Right renal pelvis (tissue), 4 donors: ENCODE measurements around the gene SPATS2L. TPM values are rescaled to one million over a fixed set of nuclear protein-coding genes. Genes with fewer than 3 reads are reported as not detected.
"Not testable (repeated sequence)": the region's sequence is repeated elsewhere in the genome, so short reads cannot be mapped to it uniquely, and the experiment has no call there.

Experiments used
- DNase-seq, 4 donors: peaks; one replicate each; pipeline ENCODE4 v3.0.0-alpha.2; 2013; ENCODE audit warnings: low read depth in 4 of 4, low spot score in 3 of 4, missing footprints in 1 of 4
- polyA plus RNA-seq, 4 donors: library from polyadenylated mRNA; unstranded; fragments of 120-200 nt; gene quantifications; one replicate each; pipeline ENCODE4 v1.2.1, GENCODE V29; 2013; ENCODE audit not compliant: insufficient read length in 4 of 4

The SPATS2L gene
- polyA plus RNA-seq, 4 donors = 135 to 145 (median 142) TPM

DNA sequence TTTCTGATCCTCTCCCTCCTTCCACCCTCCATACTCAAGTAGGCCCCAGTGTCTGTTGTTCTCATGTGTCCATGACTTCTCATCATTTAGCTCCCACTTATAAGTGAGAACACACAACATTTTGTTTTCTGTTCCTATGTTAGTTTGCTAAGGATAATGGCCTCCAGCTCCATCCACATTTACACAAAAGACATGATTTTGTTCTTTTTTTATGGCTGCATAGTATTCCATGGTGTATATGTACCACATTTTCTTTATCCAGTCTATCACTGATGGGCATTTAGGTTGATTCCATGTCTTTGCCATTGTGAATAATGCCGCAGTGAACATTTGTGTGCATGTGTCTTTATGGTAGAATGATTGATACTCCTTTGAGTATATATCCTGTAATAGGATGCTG lies 37.7 kb downstream of the SPATS2L start:
- not testable (repeated sequence) for DNase-seq

DNA sequence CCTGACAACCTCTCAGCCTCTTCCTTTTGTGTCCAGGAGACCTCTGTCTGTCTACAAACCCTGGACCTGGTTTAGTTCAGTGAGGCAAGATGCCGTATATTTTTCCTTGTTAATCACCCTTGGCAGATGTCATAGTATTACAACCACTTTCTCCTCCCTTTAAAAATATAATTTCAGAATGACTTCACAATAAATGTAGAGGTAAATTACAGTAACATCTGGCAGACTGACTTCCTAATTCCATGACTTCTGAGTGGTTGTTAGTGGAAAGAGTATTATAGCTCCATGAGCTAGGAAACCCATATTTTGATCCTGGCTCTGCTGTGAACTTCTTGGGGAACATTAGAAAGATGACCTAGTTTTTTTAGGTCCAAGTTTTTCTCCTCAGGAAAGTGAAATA lies 39.5 kb downstream of the SPATS2L start:
- no peak for DNase-seq

DNA sequence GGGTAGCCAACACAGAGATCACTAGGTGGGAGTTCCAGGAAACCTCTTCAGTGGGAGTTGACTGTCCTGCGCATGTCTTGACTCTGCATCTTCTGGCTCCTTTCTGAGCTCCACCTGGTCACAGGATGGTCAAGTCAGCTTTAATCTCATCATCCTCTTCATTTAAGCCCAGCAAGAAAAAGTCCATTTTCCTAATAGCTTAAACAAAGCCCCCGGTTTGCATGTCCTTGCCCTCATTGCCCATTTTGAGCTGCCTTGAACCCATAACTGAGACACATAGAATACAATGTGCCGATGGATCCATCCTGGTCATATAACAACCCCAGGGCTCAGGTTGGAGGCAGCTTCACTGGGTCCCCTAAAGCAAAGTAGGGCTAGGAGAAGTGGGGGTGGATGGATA lies 40.8 kb downstream of the SPATS2L start:
- no peak for DNase-seq

DNA sequence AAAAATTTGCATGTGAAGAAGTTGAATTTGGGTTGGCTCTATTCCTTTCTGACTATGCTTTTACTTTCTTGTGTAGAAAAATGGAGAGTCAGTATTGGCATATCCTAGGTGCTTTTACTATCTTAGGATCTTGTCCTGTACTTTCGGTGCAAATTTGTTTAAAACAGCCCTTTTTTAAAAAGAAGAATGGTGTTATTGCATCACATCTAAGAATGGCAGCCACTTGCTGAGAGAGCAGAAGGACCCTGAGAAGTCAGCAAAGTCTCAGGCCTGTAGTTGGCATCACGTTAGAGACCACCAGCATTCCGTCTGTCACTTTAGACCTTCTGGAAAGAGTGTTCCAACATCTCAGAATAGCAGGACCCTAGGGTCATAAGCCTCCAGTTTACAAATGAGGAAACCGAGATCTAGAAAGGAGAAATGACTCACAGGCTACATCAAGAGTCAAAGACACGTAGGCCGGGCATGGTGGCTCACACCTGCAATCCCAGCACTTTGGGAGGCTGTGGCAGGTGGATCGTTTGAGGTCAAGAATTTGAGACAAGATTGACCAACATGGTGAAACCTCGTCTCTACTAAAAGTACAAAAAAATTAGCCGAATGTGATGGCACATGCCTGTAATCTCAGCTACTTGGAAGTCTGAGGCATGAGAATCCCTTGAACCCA lies 42.5 kb downstream of the SPATS2L start:
- DNase-seq = no peak

DNA sequence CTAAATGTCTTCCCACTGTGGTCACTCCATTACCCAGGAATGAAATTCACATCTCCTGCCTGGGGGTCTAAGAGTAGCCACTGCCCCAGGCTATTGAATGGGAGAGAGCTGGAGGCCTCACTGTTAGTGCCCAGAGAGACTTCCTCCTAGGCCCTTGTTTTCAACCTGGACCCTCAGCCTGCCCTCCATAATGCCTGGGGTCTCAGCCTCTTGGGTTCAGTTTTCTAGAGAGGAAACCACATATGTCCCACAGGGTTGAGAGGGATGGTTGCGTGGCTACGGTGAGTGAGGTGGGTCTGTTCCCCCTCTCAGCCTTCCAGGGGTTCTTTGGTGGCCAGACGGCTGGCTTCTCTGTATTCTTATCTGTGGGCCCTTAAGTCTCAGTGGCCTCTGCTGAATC lies 43.4 kb downstream of the SPATS2L start:
- no peak for DNase-seq

DNA sequence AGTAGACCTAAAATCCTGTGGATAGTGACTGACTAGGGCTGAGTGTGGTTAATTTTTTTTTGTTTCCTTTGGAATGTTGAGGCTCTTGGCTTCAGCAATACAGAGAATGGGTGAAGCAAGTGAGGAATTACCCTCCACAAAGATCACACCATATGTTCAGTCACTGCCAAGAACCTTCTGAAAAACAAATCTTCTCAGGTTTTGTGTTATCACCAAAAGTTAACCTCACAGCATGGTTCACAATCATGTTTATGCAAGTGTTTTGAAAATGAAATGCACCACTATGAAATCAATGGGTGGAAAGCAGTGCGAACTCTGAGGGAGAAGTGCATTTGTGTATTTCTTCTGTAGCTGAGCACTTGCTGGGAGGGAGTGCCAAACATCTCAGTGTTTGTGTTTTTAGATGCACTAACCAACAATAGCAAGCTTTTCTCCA lies 44.4 kb downstream of the SPATS2L start:
- DNase-seq = no peak

DNA sequence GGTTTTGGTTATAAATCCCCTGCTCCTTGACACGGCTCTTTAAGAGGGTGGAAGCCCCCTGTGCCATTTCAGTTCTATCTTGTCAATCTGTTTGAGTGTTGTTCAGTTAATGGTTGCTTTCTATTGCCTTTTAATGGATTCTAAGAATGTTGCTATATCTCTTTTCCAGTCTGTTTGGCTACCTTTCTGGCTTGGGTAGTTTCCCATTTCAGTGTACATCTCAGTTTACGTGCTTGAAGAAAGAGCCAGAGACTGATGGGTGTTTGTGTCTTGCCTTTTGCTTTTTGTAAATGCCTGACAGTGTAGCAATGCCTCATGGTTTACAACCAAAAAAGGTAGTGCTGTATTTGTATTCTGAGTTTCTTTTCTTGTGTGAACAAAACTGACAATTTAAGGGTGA lies 45.3 kb downstream of the SPATS2L start:
- DNase-seq = no peak

DNA sequence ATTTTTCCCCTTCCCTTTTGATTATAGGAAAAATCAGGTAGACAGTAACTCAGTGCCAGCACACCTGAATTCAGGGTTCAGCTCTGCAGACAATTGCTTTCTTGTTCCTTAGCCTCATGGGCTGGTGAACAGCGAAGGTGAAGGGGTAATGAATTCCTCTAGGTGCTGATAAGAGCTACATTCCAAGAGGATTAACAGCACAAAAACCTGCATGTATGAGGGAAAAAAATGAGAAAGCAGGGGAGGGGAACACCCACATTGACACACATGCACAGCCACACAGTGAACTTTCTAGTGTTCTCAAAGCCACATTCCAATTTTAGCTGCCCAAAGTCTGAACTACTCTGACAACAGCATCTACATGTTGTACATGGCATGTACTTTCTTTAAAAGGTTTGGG lies 46.1 kb downstream of the SPATS2L start:
- no peak for DNase-seq

DNA sequence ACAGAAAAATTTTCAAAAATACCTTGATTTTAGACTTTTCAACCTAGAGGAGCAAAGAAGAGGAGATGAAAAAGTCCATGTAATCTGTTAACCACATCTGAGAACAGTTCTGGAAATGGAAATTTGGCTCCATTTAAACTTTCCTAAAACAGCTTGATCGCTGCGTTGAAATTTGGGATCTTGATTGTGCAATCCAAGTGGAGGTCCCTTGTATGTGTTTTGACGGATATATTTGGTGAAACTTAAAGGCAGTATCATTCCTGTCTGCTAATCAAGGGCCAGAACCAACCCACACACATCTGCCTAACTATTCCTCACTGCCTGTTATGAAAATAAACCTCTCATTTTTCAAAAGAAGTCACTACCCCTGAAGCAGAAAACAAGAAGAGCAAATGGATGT lies 46.6 kb downstream of the SPATS2L start:
- no peak for DNase-seq

DNA sequence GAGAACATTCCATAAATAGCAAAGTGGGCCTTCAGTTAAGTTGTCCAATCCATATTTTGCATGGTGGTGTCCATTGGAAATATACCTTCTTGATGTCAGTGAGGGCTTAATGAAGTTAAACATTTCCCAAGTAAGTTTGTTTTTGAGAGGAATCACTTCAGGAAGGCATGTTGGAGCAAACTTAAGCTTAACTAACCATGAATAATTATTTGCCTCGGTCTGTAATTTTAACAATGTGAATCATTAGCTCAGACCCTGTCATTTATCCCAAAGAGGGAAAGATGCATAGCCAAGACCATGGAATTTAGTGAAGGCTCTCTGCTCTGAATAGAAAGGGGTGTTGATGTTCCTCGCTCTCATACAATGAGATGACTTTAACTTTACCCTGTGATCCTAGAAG lies 47.4 kb downstream of the SPATS2L start:
- peak in 1 of 4 donors; percentile 23 for DNase-seq

DNA sequence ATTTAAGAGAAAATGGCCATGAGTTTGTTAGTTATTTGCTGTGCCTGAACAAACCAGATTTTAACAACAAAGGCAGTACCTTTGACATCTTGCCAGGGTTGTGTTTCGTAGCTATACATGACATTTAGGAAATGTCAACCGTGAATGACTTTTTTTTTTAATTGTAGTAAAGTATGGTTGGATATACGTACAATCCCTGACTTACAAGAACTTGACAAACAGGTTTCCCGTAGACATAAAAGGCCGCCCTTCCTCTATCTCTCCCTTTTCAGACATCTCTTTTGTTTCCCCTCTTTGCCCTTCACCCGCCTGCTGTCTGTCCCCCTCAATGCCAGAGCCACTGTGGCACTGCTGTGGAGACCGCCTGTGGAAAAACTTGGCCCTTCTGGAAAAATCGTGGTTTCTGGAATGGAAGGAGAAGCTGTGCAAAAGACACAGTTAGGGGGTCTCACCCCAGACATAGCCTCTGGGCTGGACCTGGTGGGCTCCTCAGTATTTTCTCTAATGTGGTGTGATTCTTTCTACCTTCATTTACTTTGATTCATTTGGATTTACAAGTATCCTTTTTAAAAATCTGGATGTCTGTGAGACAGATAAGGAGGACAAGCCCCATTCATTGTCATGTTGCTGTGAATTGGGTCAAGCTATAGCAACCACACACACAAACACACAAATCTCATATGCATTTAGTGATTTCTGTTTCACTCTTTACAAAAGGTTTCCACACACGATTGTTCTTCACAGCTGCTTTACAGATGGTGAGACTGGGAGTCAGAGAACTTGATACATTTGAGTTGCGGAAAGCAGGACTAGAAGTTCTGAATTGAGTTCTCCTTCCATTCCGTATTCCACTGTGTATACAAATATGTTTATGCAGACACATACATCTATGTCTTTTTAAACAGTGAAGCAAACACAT lies 48.6 kb downstream of the SPATS2L start:
- no peak for DNase-seq

DNA sequence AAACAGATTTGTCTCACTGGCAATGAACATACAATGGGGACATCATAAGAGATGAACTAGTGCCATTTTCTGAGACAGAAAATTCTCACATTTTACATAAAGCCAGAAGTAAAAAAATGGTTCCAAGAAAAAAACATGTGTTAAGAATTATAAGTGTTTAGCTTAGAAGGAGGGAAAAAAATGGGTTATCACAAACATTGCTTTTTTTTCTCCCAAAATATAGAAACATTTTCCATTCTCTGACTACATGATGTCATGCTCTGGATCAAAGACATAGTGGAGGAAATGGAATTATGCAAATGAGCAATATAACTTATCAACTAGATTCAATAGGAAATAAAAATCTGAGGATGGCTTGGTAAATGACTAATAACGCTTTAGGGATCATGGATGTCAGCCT lies 49.8 kb downstream of the SPATS2L start:
- DNase-seq = no peak

DNA sequence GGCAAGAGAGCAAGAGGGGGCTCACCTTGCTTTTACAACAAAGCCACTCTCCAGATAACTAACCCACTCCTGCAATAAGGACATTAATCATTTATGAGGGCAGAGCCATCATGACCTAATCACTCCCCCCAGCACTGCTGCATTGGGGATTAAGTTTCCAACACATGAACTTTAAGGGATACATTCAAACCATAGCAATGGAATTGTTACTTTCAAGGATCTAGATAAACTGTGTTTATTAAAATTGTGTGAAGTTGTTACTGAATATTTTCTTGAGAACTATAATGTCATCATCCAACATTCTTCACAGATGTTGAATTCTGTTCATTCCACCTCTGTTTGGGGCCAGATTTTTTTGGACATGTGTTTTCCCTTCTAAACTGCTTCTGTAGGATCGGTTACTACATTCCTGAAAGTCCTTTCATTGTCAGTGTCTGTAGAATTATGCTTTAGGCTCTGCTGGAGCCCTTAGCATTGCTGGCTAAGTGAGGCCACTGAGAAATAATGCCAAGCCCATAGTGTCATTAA lies 50.4 kb downstream of the SPATS2L start:
- no peak for DNase-seq

DNA sequence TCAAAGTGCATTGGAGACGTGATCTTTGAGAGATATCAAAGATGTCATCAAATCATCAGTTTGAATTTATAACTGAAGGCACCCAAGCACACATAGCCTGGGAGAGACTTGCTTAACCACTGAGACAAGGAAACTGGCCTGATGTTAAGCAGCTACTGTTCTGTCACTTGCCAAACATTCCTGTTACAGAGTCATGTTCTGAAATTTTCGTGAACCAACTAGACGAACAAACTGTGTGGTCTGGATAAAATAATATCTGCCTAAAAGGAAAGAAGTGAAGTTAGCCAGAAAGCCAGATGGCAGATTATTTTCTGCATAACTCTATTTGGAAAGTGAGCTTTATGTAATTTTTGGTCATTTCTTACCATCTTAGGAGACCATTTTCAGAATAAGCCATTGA lies 51.4 kb downstream of the SPATS2L start:
- no peak for DNase-seq

DNA sequence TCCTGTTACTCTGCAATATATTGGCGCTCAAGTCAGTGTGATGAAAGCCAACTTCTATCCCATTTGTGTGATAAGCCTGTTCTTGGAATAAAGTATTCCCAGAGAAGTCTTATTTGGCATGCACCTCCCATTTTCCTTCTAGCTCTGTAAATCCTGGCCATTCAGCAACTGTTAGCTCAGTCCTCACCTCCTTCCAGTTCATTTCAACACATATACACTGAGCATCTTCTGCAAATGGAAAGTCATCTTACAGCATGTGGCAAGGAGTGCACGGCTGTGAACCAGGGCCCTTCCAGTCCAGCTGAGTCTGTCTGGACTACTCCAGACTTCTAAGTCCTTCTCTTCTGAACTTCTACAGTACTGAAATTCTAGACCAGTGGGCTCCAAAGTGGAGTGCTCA lies 53.1 kb downstream of the SPATS2L start:
- DNase-seq = no peak

DNA sequence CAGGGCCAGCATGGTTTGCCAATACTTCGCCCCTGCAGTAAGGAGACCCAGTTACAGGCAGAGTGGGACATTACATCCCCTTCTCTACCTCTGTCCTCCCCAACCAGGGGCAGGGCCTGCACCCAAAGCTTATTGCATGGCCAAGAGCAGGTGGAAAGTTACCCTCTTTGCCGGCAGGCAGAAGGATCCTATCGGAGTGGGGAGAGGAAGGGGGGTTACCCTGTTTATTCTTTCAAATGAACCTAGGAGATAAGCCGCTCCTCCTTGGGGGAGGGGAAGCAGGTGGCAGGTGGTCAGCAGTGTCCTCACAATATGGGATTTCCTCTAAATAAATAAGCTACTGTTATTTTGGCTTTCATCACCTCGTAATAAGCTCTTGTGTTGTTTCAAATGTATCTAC lies 53.9 kb downstream of the SPATS2L start:
- DNase-seq = no peak

DNA sequence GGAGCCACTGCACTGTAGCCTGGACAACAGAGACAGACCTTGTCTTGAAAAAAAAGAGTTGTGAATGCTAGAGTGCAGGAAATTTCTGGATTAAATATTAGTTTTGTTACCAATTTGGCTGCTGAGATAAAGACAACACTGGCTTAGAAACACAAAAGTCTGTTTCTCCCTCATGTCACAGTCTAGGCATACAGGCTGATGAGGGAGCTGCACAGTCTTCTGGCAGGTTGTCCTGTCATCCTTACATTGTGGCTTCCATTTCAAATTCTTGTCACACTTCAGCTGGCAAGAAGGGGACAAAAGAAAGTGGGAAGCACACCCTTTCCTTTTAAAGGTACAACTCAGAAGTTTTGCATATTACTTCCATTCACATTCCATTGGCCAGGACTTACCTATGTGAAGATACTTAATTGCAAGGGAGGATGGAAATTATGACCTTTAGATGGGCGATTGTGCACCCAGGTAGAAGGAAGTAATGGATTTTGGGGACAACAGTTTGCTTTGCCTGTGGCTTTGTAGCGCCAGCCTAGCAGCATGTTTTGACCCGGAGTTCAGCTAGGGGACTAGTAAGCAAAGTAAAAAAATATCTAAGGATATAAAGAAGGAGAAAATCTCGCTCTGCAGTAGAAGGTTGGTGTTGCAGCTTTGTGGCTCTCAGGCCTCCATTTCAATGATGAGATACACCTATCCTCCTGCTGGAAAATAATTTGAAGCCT lies 55.9 kb downstream of the SPATS2L start:
- DNase-seq = no peak

DNA sequence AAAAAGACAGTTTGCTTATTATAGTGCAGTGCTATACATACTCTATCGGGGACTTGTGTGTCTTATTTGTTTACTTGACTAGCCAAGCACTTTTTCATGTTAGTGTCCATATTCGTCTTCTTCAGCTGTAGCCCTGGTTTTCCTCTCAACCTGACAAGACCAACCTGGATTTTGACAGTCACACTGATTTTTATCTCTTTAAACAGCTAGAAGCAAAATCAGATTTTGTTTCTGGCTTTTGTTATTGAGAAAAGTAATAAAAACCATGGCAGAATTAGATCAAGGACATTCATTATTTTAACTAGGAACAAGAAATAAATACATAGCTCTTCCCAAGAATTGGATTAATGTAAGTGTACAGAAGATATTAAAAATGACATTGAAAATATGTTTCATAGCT lies 56.8 kb downstream of the SPATS2L start:
- DNase-seq = no peak

DNA sequence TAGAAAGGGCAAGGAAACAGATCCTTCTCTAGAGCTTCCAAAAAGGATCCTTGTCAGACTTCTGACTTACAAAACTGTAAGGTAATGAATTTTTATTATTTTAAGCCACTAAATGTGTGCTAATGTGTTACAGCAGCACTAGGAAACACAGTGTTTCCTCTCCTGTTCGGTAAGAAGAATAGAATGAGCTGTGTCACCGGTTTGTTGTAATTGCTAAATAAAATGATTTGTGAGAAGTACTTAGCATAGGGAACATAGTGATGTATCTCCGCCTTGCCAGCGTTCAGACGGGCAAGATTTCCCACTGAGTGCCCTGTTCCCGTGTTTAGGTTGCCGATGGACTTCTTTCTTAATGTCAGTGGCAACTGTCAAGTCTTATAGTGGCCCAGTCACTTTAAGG lies 57.6 kb downstream of the SPATS2L start:
- no peak for DNase-seq

DNA sequence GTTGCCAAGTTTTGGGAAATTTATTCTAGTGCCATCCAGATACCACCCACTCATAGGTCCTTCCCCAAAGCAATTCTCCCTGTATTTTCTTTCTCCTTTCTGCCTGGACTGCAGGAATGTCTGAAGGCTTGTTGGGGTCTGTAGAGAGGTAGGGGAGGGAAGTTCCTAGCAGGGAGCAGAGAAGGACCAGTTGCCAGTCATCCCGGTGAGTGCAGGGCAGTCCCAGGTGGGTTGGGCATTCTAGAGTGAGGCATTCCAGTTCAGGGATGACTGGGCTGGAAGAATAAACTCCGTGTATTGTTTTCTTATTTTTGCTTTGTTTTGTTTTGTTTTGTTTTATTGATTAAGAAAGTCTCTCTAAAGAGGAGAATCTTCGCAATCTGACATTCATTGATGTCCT lies 58.1 kb downstream of the SPATS2L start:
- no peak for DNase-seq

DNA sequence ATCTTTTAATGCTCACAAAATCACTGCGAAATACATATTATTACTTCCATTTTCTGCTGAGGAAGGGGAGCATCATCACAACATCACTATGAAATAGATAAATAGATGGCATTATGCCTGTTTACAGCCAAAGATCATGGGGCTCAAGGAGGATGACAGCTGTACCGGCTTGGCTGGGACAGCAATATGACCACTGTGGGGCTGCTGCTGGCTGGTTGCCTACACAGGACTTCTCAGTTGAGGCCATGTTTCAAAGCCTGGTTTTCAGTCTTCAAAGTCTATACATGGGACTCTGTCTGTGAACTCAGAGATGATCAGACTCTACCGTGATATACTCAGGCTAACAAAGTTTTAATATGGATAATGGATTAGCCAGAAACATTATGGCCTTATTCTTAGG lies 58.7 kb downstream of the SPATS2L start:
- no peak for DNase-seq
